ENCODE measurements around the gene PRDX5.

PRDX5 gene

DNA sequence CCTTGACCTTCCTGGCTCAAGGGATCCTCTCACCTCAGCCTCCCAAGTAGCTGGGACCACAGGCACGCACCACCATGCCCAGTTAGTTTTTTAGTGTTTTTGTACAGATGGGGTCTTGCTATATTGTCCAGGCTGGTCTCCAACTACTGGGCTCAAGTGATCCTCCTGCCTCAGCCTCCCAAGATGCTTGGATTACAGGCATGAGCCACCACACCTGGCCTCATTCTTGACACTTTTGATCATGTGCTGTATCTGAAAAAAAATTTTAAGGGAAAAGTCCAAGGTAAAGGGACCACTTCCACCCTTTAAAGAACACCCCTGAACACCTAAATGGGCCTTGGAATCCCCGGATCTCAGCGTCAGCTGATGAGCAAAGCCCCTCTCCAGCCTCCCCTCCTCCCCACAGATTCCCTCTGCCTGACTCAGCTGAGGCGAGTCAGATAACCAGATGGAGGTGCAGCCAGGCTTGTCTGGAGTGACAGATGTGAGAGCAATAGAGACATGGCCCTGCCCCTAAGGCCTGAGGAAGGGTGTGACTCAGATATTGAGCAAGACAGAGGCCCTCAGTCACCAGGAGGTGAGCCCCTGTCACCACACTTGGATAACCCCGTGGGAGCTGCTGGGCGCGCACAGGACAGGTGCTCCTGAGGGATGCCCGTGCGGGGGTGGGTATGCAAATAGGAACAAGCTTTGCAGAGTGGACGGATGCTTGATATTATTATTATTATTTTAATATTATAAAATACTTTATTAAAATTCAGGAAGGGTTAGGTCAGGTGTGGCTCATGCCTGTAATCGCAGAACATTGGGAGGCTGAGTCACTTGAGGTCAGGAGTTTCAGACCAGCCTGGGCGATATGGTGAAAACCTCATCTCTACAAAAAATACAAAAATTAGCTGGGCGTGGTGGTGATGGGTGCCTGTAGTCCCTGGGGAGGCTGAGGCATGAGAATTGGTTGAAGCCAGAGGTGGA, 17.1 kb downstream of the PRDX5 start:
- Histone ChIP-seq H3K4me3 (ENCODE audit: extremely low read depth, insufficient read depth, low read length, poor library complexity, severe bottlenecking) (no peak overlapping the region), H3K36me3 (ENCODE audit: control insufficient read depth, insufficient read depth, low read length) (no peaks in the 10 kb centered on the region), H3K27ac (ENCODE audit: low read depth, low read length, severe bottlenecking) (peak overlapping the region; percentile 71), H3K9me3 (ENCODE audit: control insufficient read depth, low read length) (no peaks in the 10 kb centered on the region), H3K4me1 (ENCODE audit: control insufficient read depth, insufficient read depth, low read length, poor library complexity, severe bottlenecking) (peaks cover 4% of the 10 kb centered on the region)
- WGBS, 2 experiments (ENCODE audit: insufficient coverage in 2 of 2) = 36 to 56% methylated on average over 3 to 6 of the region's 13 CpGs

DNA sequence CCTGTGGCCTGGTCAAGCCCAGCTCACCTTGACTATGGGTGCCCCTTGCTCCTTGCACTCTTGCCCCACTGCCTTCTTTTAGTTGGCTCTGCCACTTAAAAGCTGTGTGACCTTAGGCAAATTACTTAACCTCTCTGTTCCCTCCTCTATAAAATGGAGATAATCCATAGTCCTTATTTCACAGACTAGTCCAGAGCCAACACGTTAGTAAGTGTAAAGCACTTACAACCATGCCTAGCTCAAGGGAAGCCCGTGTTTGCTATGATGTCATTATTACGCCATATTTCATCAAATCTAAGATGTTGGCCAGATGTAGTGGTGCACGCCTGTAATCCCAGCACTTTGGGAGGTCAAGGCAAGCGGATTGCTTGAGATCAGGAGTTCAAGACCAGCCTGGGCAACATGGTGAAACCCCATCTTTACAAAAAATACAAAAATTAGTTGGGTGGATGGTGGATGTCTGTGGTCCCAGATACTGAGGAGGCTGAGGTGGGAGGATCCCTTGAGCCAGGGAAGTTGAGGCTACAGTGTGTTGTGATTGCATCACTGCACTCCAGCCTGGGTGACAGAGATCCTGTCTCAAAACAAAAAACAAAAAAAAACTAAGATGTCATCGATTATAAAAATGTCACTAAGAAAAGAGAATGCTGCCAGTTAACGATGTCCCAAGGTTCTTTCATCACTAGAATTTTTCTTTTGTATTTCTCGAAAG, 19.8 kb downstream of the PRDX5 start:
- WGBS, 2 experiments (ENCODE audit: insufficient coverage in 2 of 2) = 80 to 92% methylated on average over 6 of the region's 8 CpGs
- Histone ChIP-seq H3K27ac (ENCODE audit: low read depth, low read length, severe bottlenecking) (no peak overlapping the region), H3K4me3 (ENCODE audit: extremely low read depth, insufficient read depth, low read length, poor library complexity, severe bottlenecking) (no peak overlapping the region), H3K9me3 (ENCODE audit: control insufficient read depth, low read length) (no peaks in the 10 kb centered on the region), H3K4me1 (ENCODE audit: control insufficient read depth, insufficient read depth, low read length, poor library complexity, severe bottlenecking) (peaks cover 4% of the 10 kb centered on the region), H3K36me3 (ENCODE audit: control insufficient read depth, insufficient read depth, low read length) (no peaks in the 10 kb centered on the region)

DNA sequence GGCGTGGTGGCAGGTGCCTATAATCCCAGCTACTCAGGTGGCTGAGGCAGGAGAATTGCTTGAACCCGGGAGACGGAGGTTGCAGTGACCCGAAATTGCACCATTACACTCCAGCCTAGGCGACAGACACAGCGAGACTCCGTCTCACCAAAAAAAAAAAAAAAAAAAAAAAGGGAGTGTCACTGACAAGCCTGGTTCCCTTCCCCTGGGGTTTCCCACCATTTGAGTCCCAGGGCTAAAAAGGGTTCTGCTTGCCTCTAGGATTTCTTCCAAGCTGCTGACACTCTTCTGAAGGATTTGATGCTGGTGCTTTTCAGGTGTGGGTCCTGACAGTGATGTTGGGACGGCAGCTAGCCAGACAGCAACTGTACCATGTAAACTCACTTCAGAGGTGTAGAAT, 20.8 kb downstream of the PRDX5 start:
- Histone ChIP-seq H3K4me3 (ENCODE audit: extremely low read depth, insufficient read depth, low read length, poor library complexity, severe bottlenecking) (no peak overlapping the region), H3K27ac (ENCODE audit: low read depth, low read length, severe bottlenecking) (no peak overlapping the region), H3K9me3 (ENCODE audit: control insufficient read depth, low read length) (no peaks in the 10 kb centered on the region), H3K4me1 (ENCODE audit: control insufficient read depth, insufficient read depth, low read length, poor library complexity, severe bottlenecking) (peaks cover 4% of the 10 kb centered on the region), H3K36me3 (ENCODE audit: control insufficient read depth, insufficient read depth, low read length) (no peaks in the 10 kb centered on the region)
- 91 to 95% methylated on average over 5 to 7 of the region's 8 CpGs for WGBS, 2 experiments (ENCODE audit: insufficient coverage in 2 of 2)

DNA sequence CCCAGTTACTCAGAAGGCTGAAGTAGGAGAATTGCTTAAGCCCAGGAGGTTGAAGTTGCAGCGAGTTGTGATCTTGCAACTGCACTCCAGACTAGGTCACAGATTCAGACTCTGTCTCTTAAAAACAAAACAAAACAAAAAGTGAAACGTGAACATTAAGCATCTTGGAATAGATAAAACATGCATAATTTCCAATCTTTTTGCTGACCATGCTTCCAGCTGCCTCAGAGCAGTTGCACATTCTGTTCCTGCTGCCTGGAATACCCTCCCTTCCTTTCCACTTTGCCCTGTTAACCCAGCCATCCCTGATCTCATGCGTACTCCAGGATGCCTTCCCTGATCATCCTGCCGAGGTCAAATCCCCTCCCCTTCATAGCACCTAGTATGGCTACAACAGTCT, 21.4 kb downstream of the PRDX5 start:
- no peaks in the 10 kb centered on the region for H3K9me3 ChIP-seq (ENCODE audit: control insufficient read depth, low read length)
- no peaks in the 10 kb centered on the region for H3K36me3 ChIP-seq (ENCODE audit: control insufficient read depth, insufficient read depth, low read length)
- WGBS, 2 experiments (ENCODE audit: insufficient coverage in 2 of 2) = 91 to 96% methylated on average over 2 to 3 of the region's 4 CpGs
- no peak overlapping the region for H3K4me3 ChIP-seq (ENCODE audit: extremely low read depth, insufficient read depth, low read length, poor library complexity, severe bottlenecking)
- peaks cover 4% of the 10 kb centered on the region for H3K4me1 ChIP-seq (ENCODE audit: control insufficient read depth, insufficient read depth, low read length, poor library complexity, severe bottlenecking)
- H3K27ac ChIP-seq (ENCODE audit: low read depth, low read length, severe bottlenecking) = no peak overlapping the region

DNA sequence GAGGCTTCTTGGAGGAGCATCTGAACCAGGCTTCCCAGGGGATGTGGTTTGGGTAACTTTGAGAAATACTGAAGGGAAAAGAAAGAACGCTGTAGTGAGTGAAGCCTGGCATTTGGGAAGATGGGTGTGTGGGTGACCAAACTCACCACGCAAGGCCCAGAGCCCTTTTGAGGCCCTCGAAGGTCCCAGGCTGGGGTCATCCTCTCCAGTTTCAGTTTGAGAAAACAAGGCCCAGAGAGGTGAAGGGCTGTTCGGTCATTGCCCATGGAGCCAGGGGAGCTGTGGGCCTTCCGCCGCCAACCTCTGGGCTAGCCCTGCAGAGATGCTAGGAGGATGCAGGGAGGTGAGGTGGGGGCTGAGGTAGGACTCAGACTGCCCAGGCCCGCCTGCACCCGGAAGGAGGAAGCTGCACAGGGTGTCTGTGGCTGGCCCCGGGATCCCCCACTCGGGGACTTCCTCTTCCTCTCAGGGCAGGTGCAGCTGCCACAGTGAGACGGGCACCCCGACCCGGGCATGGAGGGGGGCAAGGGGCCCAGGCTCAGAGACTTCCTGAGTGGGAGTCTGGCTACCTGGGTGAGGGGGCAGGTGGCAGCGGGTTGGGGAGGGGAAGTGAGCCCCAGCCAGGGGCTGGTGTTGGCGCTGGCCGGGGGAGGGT, 22.0 kb downstream of the PRDX5 start, which contains the start of gene CCDC88B:
Gene CCDC88B (plus strand): TSS at position 451 of the 655 bp plus-strand sequence. CDS start 63 bp downstream, at position 514.
- Histone ChIP-seq H3K36me3 (ENCODE audit: control insufficient read depth, insufficient read depth, low read length) (no peaks in the 10 kb centered on the region), H3K27ac (ENCODE audit: low read depth, low read length, severe bottlenecking) (no peak within 1 kb of the TSS), H3K9me3 (ENCODE audit: control insufficient read depth, low read length) (no peaks in the 10 kb centered on the region), H3K4me3 (ENCODE audit: extremely low read depth, insufficient read depth, low read length, poor library complexity, severe bottlenecking) (no peak within 1 kb of the TSS), H3K4me1 (ENCODE audit: control insufficient read depth, insufficient read depth, low read length, poor library complexity, severe bottlenecking) (peaks cover 4% of the 10 kb centered on the region)
- 90 to 96% methylated on average over 8 to 14 of the region's 16 CpGs for WGBS, 2 experiments (ENCODE audit: insufficient coverage in 2 of 2)

DNA sequence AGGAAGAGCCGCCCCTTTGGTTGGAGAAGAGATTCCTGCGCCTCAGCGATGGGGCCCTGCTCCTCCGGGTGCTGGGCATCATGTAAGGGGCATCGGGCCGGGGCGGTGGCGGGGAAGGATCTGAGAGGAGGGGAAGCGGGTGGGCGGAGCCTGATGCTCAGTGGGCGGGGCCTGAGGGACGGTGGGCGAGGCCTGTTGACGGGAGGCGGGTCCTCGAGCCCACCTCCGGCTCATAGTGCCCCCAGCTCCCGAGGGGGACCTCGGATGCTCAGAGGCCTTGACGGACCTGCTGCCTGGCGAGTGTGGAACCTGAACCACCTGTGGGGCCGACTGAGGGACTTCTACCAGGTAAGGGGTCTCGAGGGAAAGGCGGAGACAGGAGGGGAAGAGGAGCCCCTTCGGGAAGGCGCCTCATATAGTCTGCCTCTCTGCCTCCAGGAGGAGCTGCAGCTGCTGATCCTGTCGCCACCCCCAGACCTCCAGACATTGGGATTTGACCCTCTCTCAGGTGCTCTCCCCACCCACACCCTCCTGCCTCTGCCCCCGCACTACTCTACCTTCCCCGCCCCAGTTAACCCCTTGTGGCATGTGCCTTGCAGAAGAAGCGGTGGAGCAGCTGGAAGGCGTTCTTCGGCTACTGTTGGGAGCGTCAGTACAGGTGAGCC, 22.9 kb downstream of the PRDX5 start:
- Histone ChIP-seq H3K27ac (ENCODE audit: low read depth, low read length, severe bottlenecking) (no peak overlapping the region), H3K4me1 (ENCODE audit: control insufficient read depth, insufficient read depth, low read length, poor library complexity, severe bottlenecking) (no peaks in the 10 kb centered on the region), H3K4me3 (ENCODE audit: extremely low read depth, insufficient read depth, low read length, poor library complexity, severe bottlenecking) (no peak overlapping the region), H3K36me3 (ENCODE audit: control insufficient read depth, insufficient read depth, low read length) (no peaks in the 10 kb centered on the region), H3K9me3 (ENCODE audit: control insufficient read depth, low read length) (no peaks in the 10 kb centered on the region)
- 56 to 67% methylated on average over 14 to 31 of the region's 33 CpGs for WGBS, 2 experiments (ENCODE audit: insufficient coverage in 2 of 2)

DNA sequence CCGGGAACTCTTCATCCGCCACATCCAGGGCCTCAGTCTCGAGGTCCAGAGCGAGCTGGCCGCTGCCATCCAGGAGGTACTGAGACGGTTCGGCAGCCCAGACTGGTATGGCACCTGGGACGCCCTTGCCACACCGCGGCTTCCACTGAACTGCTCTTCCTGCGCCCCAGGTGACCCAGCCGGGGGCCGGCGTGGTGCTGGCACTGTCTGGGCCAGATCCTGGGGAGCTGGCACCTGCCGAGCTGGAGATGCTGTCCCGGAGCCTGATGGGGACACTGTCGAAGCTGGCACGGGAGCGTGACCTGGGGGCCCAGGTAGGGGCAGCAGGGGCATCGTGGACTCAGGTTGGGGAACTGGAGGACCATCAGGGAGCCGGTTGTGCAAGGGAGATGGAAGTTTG, 23.5 kb downstream of the PRDX5 start:
- Histone ChIP-seq H3K4me1 (ENCODE audit: control insufficient read depth, insufficient read depth, low read length, poor library complexity, severe bottlenecking) (no peaks in the 10 kb centered on the region), H3K4me3 (ENCODE audit: extremely low read depth, insufficient read depth, low read length, poor library complexity, severe bottlenecking) (no peak overlapping the region), H3K36me3 (ENCODE audit: control insufficient read depth, insufficient read depth, low read length) (no peaks in the 10 kb centered on the region), H3K27ac (ENCODE audit: low read depth, low read length, severe bottlenecking) (no peak overlapping the region), H3K9me3 (ENCODE audit: control insufficient read depth, low read length) (no peaks in the 10 kb centered on the region)
- 87 to 96% methylated on average over 12 to 21 of the region's 21 CpGs for WGBS, 2 experiments (ENCODE audit: insufficient coverage in 2 of 2)

DNA sequence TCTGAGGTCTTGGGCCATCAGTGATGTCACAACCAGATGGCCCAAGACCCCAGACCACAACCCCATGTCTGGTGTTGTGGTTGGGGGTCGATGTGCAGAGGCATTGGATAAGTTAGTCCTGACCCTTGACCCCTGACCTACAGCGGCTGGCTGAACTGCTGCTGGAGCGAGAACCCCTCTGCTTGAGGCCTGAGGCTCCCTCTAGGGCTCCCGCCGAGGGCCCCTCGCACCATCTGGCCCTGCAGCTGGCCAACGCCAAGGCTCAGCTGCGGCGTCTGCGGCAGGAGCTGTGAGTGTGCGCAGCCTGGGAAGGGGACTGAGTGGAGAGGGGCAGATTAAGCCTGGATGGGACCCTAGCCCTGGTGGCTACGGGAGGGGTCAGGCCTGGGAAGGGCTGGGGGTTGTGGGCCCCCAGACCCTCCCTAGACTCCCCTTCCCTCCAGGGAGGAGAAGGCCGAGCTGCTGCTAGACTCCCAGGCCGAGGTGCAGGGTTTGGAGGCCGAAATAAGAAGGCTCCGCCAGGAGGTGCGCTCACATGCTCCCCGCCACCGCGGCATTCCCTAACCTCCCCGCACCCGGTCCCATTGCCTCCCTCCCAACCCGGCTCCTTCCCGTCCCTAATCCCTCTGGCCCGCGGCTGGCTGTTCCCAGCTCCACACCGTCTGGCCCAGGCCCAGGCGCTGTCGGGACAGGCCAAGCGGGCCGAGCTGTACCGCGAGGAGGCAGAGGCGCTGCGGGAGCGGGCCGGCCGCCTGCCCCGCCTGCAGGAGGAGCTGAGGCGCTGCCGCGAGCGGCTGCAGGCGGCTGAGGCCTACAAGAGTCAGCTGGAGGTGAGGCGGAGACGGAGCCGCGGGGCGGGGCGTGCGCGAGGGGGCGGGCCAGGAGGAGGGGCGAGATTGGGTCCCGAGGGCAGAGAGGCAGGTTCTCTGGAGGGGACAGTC, 24.2 kb downstream of the PRDX5 start:
- H3K4me1 ChIP-seq (ENCODE audit: control insufficient read depth, insufficient read depth, low read length, poor library complexity, severe bottlenecking) = no peaks in the 10 kb centered on the region
- H3K9me3 ChIP-seq (ENCODE audit: control insufficient read depth, low read length) = no peaks in the 10 kb centered on the region
- WGBS, 2 experiments (ENCODE audit: insufficient coverage in 2 of 2) = 23 to 31% methylated on average over 37 to 41 of the region's 55 CpGs
- no peak overlapping the region for H3K27ac ChIP-seq (ENCODE audit: low read depth, low read length, severe bottlenecking)
- peak overlapping the region; percentile 16 for H3K4me3 ChIP-seq (ENCODE audit: extremely low read depth, insufficient read depth, low read length, poor library complexity, severe bottlenecking)
- H3K36me3 ChIP-seq (ENCODE audit: control insufficient read depth, insufficient read depth, low read length) = no peaks in the 10 kb centered on the region

DNA sequence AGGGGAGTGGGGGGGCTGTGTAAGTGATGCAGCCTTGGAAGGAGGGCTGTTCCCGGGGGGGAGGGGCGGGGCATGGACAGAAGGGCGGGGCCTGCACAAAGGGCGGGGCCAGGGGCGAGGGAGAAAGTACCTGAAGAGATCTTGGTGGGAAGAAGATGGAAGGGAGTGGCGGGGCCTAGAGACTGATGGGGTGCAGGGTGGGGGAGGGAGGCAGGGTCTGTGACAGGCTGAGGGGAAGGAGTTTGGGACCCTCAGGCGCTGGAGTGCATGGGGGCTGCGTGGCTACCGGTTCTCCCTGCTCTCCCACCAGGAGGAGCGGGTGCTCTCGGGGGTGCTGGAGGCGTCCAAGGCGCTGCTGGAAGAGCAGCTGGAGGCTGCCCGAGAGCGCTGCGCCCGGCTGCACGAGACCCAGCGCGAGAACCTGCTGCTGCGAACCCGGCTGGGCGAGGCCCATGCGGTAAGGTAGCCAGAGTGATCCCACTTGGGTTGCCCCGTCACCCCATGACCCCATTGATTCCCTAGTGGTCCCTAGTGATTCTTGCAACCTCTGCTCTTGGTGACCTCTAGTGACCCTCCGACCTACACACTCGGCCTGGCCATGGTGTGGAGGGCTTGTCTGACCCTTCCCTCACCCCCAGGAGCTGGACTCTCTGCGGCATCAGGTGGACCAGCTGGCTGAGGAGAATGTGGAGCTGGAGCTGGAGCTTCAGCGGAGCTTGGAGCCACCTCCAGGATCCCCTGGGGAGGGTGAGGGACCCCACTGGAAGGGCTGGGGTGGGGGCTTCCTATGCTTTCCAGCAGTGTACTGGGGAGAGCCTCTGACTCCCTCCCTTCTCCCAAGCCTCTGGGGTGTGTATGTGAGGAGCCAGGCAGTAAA, 25.2 kb downstream of the PRDX5 start:
- H3K36me3 ChIP-seq (ENCODE audit: control insufficient read depth, insufficient read depth, low read length) = no peaks in the 10 kb centered on the region
- peak overlapping the region; percentile 16 for H3K4me3 ChIP-seq (ENCODE audit: extremely low read depth, insufficient read depth, low read length, poor library complexity, severe bottlenecking)
- H3K4me1 ChIP-seq (ENCODE audit: control insufficient read depth, insufficient read depth, low read length, poor library complexity, severe bottlenecking) = no peaks in the 10 kb centered on the region
- H3K9me3 ChIP-seq (ENCODE audit: control insufficient read depth, low read length) = no peaks in the 10 kb centered on the region
- H3K27ac ChIP-seq (ENCODE audit: low read depth, low read length, severe bottlenecking) = no peak overlapping the region
- 89 to 92% methylated on average over 23 of the region's 29 CpGs for WGBS, 2 experiments (ENCODE audit: insufficient coverage in 2 of 2)
